ENCODE data around the gene PLPP3.

Gene PLPP3

DNA sequence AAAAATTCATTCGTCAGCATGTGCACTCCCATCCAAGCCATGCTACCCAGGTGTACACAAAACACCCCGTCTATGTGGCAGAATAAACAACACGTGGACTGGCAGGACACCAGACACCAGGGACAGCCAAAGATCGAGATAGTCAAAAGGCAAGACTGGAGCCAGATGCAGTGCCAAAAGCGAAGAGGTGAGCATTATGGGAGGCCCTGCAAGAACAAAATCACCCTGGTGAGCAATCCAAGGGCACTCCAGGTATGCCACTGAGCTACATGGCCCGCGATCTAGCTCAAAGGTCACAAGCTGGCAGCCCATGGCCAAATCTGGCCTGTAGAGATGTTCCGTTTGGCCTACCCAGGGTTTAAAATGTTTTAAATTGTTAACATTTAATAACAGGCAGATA, 33.7 kb downstream of the PLPP3 start:
- DNase-seq, result no peak

DNA sequence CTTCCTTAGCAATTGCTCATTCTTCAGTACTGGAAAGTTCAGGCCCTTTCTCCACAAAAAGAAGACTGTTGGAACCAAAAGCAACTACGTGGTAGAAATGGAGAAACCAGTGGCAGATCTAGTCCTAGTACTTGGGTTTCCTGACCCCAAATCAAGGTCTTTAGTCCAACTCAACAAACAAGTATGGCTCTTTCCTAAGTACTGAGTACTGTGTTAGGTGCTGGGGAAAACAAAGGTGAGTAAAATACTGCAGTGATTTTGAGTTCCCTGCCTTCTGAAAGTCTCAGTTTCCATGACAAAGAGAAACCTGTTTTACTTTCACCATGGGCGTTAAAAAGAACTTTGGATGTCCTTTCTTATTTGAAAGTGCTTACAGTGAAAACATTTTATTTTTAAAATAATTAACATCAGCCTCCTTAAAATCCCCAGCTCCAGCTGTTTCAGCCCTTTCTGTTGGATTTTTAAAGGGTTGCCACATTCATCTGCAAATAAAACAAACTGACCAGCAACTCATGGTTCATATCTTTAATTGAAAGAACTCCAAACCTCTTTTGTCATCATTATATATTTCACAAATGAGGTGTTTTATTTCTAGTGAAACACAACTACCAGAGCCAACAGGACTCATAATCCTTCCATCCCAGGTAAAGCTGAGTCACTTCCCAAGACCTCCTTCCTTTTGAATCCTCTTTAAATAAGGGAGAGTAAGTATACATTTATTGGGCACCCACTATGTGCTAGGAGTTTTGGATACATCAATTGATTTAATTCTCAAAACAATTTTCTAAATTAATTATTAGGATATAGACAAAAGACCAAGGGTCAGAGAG, 35.4 kb downstream of the PLPP3 start:
- no peak for DNase-seq

DNA sequence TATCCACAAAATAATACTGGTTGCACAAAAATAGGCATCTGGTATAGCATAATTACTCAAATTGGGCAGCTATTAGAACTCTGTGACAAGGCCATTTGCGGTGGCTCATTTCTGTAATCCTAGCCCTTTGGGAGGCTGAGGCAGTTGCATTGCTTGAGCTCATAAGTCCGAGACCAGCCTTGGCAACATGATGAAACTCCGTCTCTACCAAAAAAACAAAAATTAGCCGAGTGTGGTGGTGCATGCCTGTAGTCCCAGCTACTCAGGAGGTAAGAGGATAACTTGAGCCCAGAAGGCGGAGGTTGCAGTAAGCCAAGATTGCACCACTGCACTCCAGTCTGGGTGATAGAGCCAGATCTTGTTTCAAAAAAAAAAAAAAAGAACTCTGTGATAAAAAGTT, 36.7 kb downstream of the PLPP3 start:
- no peak for DNase-seq

- no peak for DNase-seq
Observed at GRCh38 chr1:56541408-56541807, 38.0 kb downstream of the PLPP3 start.

GRCh38 chr1:56540467-56540866, 38.9 kb downstream of the PLPP3 start:
- no peak for DNase-seq

GRCh38 chr1:56539520-56539931, 39.8 kb downstream of the PLPP3 start:
- no peak for DNase-seq

DNA sequence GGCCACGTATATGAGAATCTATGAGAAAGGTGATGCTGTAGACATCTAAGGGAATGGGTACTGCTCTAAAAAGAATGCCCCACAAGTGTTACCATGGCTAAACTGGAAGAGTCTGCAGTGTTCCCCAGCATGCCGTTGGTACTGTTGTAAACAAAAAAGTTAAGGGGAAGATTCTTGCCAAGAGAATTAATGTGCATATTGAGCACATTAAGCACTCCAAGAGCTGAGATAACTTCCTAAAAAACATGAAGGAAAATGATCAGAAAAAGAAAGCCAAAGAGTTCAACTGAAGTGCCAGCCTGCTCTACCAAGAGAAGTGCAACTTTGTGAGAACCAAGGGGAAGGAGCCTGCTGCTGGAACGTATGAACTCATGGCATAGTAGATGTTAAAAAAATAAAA, 40.8 kb downstream of the PLPP3 start:
- DNase-seq, result no peak

- no peak for DNase-seq
Observed at GRCh38 chr1:56537660-56538059, 41.7 kb downstream of the PLPP3 start.

DNA sequence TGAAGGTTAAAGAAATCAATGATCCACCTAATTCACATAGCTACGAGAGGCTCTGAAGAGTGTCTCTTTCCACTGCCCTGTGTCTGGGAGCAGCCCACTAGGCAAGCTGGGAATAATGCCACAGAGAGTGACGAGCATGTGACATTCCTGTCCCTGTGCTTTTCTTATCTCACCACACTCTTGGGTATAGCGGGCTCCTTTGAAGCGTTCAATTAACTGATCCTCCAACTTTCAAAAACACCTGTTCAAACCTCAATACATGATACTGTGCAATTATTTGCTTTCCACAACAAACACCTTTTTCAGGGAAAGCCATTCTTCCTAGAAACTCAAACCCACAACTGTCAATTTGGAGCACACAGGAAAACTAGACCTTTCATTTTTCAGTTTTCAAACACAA, 43.4 kb downstream of the PLPP3 start:
- DNase-seq, result no peak

- DNase-seq, result no peak
Observed at GRCh38 chr1:56535362-56535761, 44.0 kb downstream of the PLPP3 start.

DNA sequence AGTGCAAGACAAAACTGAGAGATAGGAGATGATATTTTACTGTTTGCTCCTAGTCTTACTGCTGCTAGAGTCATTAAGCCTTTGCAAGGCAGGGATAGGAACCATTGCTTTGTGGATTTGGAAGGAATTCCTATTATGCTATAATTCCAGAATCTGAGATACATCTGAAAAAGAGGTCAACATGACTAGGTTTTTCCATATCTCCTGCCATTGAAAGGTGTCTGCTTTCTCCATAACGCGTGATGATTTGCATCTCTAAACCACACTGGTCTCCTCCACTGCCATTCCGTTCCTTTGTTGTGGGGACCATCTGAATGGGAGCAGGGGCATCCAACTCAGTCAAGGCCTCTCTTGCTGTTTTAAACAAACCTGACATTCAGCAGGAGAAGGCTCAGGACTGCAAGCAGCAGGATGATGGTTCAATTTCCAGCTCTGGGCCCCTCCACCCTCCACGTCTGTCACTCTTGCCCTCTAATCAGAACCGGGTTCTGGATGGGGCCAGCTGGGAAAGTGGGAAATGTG, 45.2 kb downstream of the PLPP3 start:
- no peak for DNase-seq

GRCh38 chr1:56533621-56534020, 45.7 kb downstream of the PLPP3 start:
- DNase-seq, result no peak

DNA sequence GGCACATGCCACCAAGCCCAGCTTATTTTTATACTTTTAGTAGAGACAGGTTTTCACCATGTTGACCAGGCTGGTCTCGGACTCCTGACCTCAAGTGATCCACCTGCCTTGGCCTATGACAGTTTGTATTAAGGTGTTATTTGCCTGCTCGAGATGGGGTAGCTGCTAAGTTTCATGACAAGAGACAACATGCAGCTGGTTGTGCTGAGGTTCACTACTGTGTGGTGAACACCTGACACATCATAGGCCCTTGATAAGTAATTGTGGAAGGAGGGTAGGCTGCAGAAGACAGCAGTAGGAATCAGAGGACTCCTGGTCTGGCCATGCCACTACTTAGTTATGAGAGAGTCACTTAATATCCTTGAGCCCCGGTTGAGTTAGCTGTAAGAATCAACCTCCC, 46.2 kb downstream of the PLPP3 start:
- no peak for DNase-seq

- DNase-seq, result no peak
Observed at GRCh38 chr1:56532350-56532683, 47.0 kb downstream of the PLPP3 start.

GRCh38 chr1:56531624-56532349, 47.6 kb downstream of the PLPP3 start:
- DNase-seq, result no peak

DNA sequence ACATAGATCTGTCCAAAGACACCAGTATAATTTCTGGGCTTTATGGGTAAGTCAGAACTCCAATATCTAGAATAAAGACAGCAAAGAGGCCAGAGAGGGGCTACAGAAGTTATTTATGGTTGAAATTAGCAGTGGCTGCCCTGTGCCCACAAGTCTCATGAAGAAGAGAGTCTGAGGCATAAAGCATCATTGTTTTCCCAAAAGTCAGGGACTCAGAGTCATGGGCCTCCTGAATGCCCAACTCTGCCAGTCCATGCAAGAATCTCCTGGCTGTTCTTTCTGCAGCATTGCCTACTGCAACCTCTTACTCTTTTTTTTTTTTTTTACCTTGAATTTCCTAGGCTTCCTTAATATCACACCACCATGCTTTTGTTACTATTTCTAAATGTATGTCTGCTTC, 49.6 kb downstream of the PLPP3 start:
- DNase-seq, result no peak

GRCh38 chr1:56527548-56528302, 51.6 kb downstream of the PLPP3 start:
- no peak for DNase-seq

DNA sequence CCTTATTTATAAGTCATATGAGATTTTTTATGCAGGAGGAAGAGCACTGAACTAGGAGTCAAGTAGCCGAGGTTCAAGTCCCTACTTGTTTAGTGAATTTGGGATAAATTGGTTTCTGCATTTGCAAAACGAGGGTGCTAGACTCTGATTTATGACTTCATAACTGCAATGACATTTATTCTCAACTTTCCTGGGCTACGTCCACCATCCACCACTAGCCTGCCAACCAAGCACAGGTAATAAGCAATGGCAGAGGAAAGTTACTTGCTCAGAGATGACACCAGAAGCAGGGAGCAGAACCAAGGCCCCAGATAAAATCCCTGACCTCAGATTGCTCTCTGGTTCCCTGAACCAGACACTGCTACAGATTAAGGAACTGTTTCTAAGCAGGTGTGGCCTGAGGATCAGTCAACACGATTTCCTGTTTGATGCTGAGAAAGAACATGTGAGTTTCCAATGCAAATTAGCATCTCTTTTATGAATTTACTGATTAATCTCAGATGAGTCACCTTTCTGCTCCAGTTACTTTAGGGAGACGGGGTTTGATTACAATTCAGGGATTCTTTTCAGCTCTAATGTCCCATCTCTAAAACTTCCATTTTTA, 52.7 kb downstream of the PLPP3 start:
- DNase-seq, result no peak

GRCh38 chr1:56525489-56526041, 53.8 kb downstream of the PLPP3 start:
- DNase-seq, result no peak

GRCh38 chr1:56524263-56524662, 55.1 kb downstream of the PLPP3 start:
- no peak for DNase-seq

DNA sequence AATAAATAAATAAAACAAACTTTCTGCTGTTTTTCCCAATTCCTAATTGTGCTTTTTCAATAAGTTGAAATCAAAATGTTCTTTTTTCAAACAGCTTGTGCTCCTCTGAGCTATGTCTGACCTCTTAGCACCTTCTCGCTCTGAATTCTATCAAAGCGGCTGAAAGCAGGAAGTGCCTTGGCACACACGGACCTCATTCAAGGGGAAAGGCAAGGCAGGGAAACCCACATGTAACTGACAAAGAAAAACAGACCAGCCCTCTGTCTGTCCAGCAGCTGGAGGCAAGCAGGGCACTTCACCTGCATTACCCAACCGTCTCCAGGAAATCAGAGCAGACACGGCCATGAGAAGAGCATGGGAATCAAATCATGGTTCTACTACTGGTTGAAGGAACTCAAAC, 56.7 kb downstream of the PLPP3 start:
- DNase-seq, result no peak

- DNase-seq, result no peak
Observed at GRCh38 chr1:56520016-56520601, 59.3 kb downstream of the PLPP3 start.
